Heart left ventricle (tissue), 16 donors: ENCODE data around the gene SLC43A2. TPM values are rescaled to one million over a fixed set of nuclear protein-coding genes. Genes with fewer than 3 reads are reported as not detected.
"Not testable (repeated sequence)": the region's sequence is repeated elsewhere in the genome, so short reads cannot be mapped to it uniquely, and the experiment has no call there.

Experiments used
- ATAC-seq, 4 donors: fragments of 200-7000 bp; cut with Tn5 transposase; one replicate each; pipeline ENCODE4 v1.9.1; 2020 to 2022; ENCODE audit warnings: moderate library complexity in 4 of 4, mild to moderate bottlenecking in 3 of 4, moderate number of reproducible peaks in 1 of 4
- DNase-seq, 5 donors: peaks; one replicate each; pipeline ENCODE4 v3.0.0-alpha.2; 2020
- H3K27ac ChIP-seq, 12 donors: fragments of 200-600 bp; sonication (generic) in 4 of 12; one replicate each; pipeline versions ENCODE4 v1.5.0 to v1.8.0; 2016 to 2022; ENCODE audit warnings: mild to moderate bottlenecking in 2 of 12
- H3K27me3 ChIP-seq, 9 donors: fragments of 200-600 bp; sonication (generic) in 2 of 9; one replicate each; pipeline versions ENCODE4 v1.5.1 to v1.8.0; 2016 to 2022; ENCODE audit warnings: mild to moderate bottlenecking in 3 of 9
- H3K36me3 ChIP-seq, 9 donors: fragments of 200-600 bp; sonication (generic) in 2 of 9; one replicate each; pipeline versions ENCODE4 v1.5.0 to v1.8.0; 2018 to 2022; ENCODE audit warnings: mild to moderate bottlenecking in 2 of 9
- H3K4me1 ChIP-seq, 12 donors: fragments of 200-600 bp; sonication (generic) in 4 of 12; one replicate each; pipeline versions ENCODE4 v1.5.0 to v1.8.0; 2016 to 2022; ENCODE audit warnings: mild to moderate bottlenecking in 3 of 12
- H3K4me3 ChIP-seq, 12 donors: fragments of 200-600 bp; sonication (generic) in 4 of 12; one replicate each; pipeline versions ENCODE4 v1.5.0 to v1.8.0; 2017 to 2022; ENCODE audit warnings: mild to moderate bottlenecking in 9 of 12, moderate library complexity in 4 of 12
- H3K9me3 ChIP-seq, 12 donors: fragments of 200-600 bp; sonication (generic) in 4 of 12; one replicate each; pipeline versions ENCODE4 v1.5.0 to v1.8.0; 2016 to 2022; ENCODE audit warnings: mild to moderate bottlenecking in 1 of 12
- POLR2A ChIP-seq, 2 donors: fragments of 450-650 bp; IDR thresholded peaks; one replicate each; pipeline ENCODE4 v1.6.1; 2017; ENCODE audit warnings: antibody characterized with exemption in 2 of 2, mild to moderate bottlenecking in 2 of 2, moderate library complexity in 2 of 2
- WGBS, 4 donors: extraction: QIAGEN DNeasy Blood & Tissue Kit in 2 of 4; methylation state at CpG; one replicate each; pipeline versions ENCODE4 v1.1.5 to v1.1.7; 2013 to 2018; 5-methylcytosine and 5-hydroxymethylcytosine counted together
- intact Hi-C, 10 donors: fragments of 100-400 bp; cut with DNase I; formaldehyde crosslinking; loops; one replicate each; pipeline versions ENCODE4 v1.11.1 to v1.14.2; 2022
- polyA plus RNA-seq, 2 donors: library from polyadenylated mRNA; stranded (reverse); fragments of 200-250 nt; gene quantifications; one replicate each; pipeline ENCODE4 v1.2.3, GENCODE V29; 2013
- total RNA-seq, 9 donors: library from RNA; depleted of rRNA in 2 of 9; stranded (reverse); fragments of >200 nt in 2 of 9; fragmentation: NEBNext Ultra II Directional in 3 of 9; extraction: Animal tissue kit (Norgen Biotek cat#: 25700) in 3 of 9; gene quantifications; one replicate each; pipeline versions ENCODE4 v1.1.0 to v1.2.4, GENCODE V29; 2016 to 2023
- TF ChIP-seq, protein P1 (sequence below), 12 donors: fragments of 200-600 bp; sonication (generic) in 4 of 12; IDR thresholded peaks; one replicate each; pipeline versions ENCODE4 v1.5.0 to v1.8.0; 2018 to 2022; ENCODE audit warnings: antibody characterized with exemption in 12 of 12, mild to moderate bottlenecking in 5 of 12
- donor health status: ischemic (EF 13 %, LVEDD 7.1; RV severe dilation, severe dysfunction).
- donor health status: healthy with polysubstance abuse.
- donor health status: DM: no; HTN: yes; CAD: no.
- donor health status: DM: no; HTN: no; CAD: no.
- donor health status: ischemic (EF 25% LVEDD 6.9; RV normal size, moderate dysfunction).
- donor health status: ischemic (EF 25% LVEDD 5.7; RV mildly dilated, moderate dysfunction).
- donor health status: healthy.
- donor health status: DM: yes; HTN: yes; CAD: no.
- donor health status: ischemic (EF 35%, LVEDD 5.7; RV mildly dilated, moderate dysfunction).
- donor health status: nonischemic (EF 11% LVEDD 7.7; RV severe dilation, severe dysfunction).
- donor health status: DM: yes; HTN: yes; CAD: no.
- donor health status: PGD.
- donor health status: ischemic (EF 29% LVEDD 5.4; RV normal size, mild dysfunction).
- donor health status: nonischemic (EF 23%, LVEDD 6.1; RV moderate dilation, normal function).

The SLC43A2 gene
- total and polyA plus RNA-seq, 11 donors = 1.4 to 29.1 (median 6.8) TPM

DNA sequence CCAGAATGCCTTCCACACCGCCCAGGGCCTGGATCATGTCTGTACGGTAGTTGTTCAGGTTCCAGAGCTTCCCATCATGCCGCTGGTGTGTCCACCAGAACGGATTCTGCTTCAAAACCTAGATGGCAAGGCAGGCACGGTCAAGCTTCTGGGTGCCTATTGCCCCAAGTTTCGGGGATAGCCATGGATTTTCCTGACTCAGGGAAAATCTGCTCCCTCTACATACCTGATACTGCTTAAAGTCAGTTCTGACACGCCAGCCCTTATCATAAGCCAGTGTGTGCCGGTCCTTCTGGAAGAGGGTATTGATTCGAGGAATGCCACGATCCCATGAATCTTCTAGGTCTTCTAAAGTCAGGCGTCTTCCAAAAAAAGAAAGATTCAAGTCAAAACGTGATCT, 32.4 kb upstream of the SLC43A2 start:
- no peaks in the 10 kb centered on the region for H3K4me1 ChIP-seq
- H3K27ac ChIP-seq = no peak overlapping the region
- H3K27me3 ChIP-seq = no peaks in the 10 kb centered on the region
- no peak for DNase-seq
- no peak for ATAC-seq
- TF ChIP-seq, protein P1, sequence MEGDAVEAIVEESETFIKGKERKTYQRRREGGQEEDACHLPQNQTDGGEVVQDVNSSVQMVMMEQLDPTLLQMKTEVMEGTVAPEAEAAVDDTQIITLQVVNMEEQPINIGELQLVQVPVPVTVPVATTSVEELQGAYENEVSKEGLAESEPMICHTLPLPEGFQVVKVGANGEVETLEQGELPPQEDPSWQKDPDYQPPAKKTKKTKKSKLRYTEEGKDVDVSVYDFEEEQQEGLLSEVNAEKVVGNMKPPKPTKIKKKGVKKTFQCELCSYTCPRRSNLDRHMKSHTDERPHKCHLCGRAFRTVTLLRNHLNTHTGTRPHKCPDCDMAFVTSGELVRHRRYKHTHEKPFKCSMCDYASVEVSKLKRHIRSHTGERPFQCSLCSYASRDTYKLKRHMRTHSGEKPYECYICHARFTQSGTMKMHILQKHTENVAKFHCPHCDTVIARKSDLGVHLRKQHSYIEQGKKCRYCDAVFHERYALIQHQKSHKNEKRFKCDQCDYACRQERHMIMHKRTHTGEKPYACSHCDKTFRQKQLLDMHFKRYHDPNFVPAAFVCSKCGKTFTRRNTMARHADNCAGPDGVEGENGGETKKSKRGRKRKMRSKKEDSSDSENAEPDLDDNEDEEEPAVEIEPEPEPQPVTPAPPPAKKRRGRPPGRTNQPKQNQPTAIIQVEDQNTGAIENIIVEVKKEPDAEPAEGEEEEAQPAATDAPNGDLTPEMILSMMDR (IDR thresholded peaks at IDR 0.05) = no peak
- TF ChIP-seq POLR2A (IDR thresholded peaks at IDR 0.05) = no peak
- H3K36me3 ChIP-seq = peaks cover 12 to 100% (median 99%) of the 10 kb centered on the region in 9 donors
- H3K4me3 ChIP-seq = no peak overlapping the region
- intact Hi-C loops = loop anchor here in 2 of 10 donors (10.0 kb wide), 2 partner anchors 124 to 204 kb away; no protein-coding TSS in a partner anchor
- H3K9me3 ChIP-seq = no peaks in the 10 kb centered on the region
- WGBS, 4 donors = 91 to 94% (median 93%) methylated on average over 12 of the region's 12 CpGs

DNA sequence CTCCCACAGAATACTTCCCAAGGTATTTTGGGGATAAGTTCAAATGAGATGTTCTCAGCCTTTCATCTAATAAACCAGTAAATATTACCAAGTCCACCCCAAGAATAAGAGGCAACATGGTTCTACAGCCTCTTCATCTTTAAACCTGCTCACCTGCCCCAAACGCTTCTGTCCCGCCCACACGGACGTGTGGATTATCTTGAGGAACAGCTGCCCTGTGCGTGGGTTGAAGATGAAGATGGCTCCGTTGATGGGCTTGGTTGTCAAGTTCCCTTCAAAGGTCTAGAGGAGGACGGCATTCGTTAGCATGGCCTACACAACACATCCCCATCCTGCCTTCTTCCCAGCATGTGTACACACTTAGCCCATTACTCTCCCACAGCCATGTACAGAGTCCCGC, 29.5 kb upstream of the SLC43A2 start:
- intact Hi-C loops = loop anchor here in 1 of 10 donors (10.0 kb wide), 1 partner anchor 367 kb away; the partner anchor contains the start of gene RTN4RL1
- TF ChIP-seq, protein P1 (IDR thresholded peaks at IDR 0.05) = no peak
- no peak for TF ChIP-seq POLR2A (IDR thresholded peaks at IDR 0.05)
- peaks cover 16 to 100% (median 100%) of the 10 kb centered on the region in 9 donors for H3K36me3 ChIP-seq
- DNase-seq (peak in 1 of 5 donors; percentile 13), ATAC-seq (no peak)
- no peak overlapping the region for H3K4me3 ChIP-seq
- no peaks in the 10 kb centered on the region for H3K9me3 ChIP-seq
- no peak overlapping the region for H3K27ac ChIP-seq
- no peaks in the 10 kb centered on the region for H3K4me1 ChIP-seq
- H3K27me3 ChIP-seq = no peaks in the 10 kb centered on the region
- WGBS, 4 donors = 92 to 95% (median 95%) methylated on average over 9 of the region's 9 CpGs

DNA sequence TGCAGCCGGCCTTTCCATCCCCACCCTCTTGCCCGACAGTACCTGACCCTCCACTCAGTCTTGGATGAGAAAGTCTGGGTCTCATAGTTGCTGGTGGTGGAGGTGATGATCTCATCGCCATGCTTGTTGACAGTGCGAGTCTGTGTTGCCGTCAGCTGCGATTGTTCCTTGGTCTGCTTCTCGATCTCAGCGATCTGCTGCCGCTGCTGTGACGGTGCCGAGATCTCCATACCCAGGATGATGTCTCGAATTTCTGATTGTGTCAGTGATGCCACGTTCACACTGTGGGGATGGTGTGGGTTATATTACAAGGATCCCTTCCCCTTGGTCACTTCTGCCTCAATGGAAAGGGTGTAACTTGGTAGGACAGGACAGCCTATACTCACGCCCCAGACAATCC, 25.1 kb upstream of the SLC43A2 start:
- H3K27ac ChIP-seq = no peak overlapping the region
- peaks cover 14 to 87% (median 86%) of the 10 kb centered on the region in 9 donors for H3K36me3 ChIP-seq
- no peaks in the 10 kb centered on the region for H3K27me3 ChIP-seq
- H3K9me3 ChIP-seq = no peaks in the 10 kb centered on the region
- WGBS, 4 donors = 89 to 94% (median 92%) methylated on average over 14 of the region's 14 CpGs
- H3K4me1 ChIP-seq = peaks cover 7 to 15% (median 12%) of the 10 kb centered on the region in 12 donors
- intact Hi-C loops = loop anchor here in 2 of 10 donors (5.0 to 10.0 kb wide), 2 partner anchors 371 to 374 kb away; partner anchors contain the start of gene RTN4RL1 (in 2 of the 2)
- no peak for ATAC-seq
- no peak overlapping the region for H3K4me3 ChIP-seq
- TF ChIP-seq, protein P1 (IDR thresholded peaks at IDR 0.05) = no peak
- no peak for TF ChIP-seq POLR2A (IDR thresholded peaks at IDR 0.05)
- peak in 1 of 5 donors; percentile 26 for DNase-seq

GRCh38 chr17:1652794-1653193, 24.2 kb upstream of the SLC43A2 start:
- ATAC-seq, H3K4me3 ChIP-seq, H3K27me3 ChIP-seq, H3K9me3 ChIP-seq: not testable (repeated sequence)
- WGBS, 4 donors = 87 to 92% (median 90%) methylated on average over 7 of the region's 7 CpGs
- peak overlapping the region in 1 of 12 donors; percentile 11 for H3K27ac ChIP-seq
- DNase-seq = peak in 1 of 5 donors; percentile 10
- intact Hi-C loops = loop anchor here in 2 of 10 donors (5.0 to 10.0 kb wide), 2 partner anchors 372 to 375 kb away; partner anchors contain the start of gene RTN4RL1 (in 2 of the 2)
- H3K36me3 ChIP-seq = peaks cover 14 to 78% (median 76%) of the 10 kb centered on the region in 9 donors
- H3K4me1 ChIP-seq = peaks cover 7 to 24% (median 19%) of the 10 kb centered on the region in 12 donors

DNA sequence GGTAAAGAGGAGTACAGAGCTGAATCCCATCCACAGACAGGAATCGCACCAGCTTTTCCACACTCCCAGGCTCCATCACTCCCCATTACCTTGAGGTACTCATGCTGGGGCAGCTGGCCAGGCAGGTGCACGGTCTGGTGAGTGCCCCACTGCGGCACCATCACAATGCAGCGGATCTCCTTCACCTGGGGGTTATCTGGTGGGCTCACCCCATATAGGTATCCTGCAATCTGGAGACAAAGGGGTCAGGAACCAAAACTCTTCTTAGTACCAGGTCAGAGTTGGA, 22.9 kb upstream of the SLC43A2 start:
- Histone ChIP-seq H3K36me3 (peaks cover 14 to 73% (median 65%) of the 10 kb centered on the region in 9 donors), H3K4me1 (peaks cover 7 to 37% (median 31%) of the 10 kb centered on the region in 12 donors), H3K27ac (peak overlapping the region in 2 of 12 donors; percentile 99 to 100), H3K27me3 (no peaks in the 10 kb centered on the region), H3K9me3 (no peaks in the 10 kb centered on the region), H3K4me3 (no peak overlapping the region)
- peak in 1 of 5 donors; percentile 25 for DNase-seq
- TF ChIP-seq, protein P1 (IDR thresholded peaks at IDR 0.05) = no peak
- no peak for TF ChIP-seq POLR2A (IDR thresholded peaks at IDR 0.05)
- ATAC-seq = no peak
- WGBS, 4 donors = 87 to 96% (median 95%) methylated on average over 4 of the region's 4 CpGs
- intact Hi-C loops = loop anchor here in 4 of 10 donors (2.0 to 10.0 kb wide), 4 partner anchors 17 to 376 kb away; partner anchors contain the start of gene RTN4RL1 (in 2 of the 4)
